ENCODE data around the gene ARPC2. TPM values are rescaled to one million over a fixed set of nuclear protein-coding genes. Genes with fewer than 3 reads are reported as not detected.
"Not testable (repeated sequence)": the region's sequence is repeated elsewhere in the genome, so short reads cannot be mapped to it uniquely, and the experiment has no call there.

The ARPC2 gene
- total RNA-seq, 3 donors from 2014 or later = 262 to 322 (median 313) TPM

- peak; percentile 20 for TF ChIP-seq CTCF (IDR thresholded peaks at IDR 0.05)
- intact Hi-C loops (cut with DNase I, micrococcal nuclease) = no loop called here
- H3K4me3 ChIP-seq = peak within 1 kb of the TSS; percentile 47
- DNase-seq (peak; percentile 100), ATAC-seq (peak; percentile 84)
- peaks cover 60% of the 10 kb centered on the region for H3K4me1 ChIP-seq (ENCODE audit: low read depth)
- H3K9me3 ChIP-seq = no peaks in the 10 kb centered on the region
- peaks cover 18% of the 10 kb centered on the region for H3K36me3 ChIP-seq (ENCODE audit: low read depth)
Observed at GRCh38 chr2:218269900-218270720, 53.1 kb downstream of the ARPC2 start, which contains the start of the genes AAMP and PNKD. Gene AAMP, minus strand, starts transcription at chr2:218270137. Its CDS starts 51 bp downstream, at chr2:218270086. Gene PNKD, plus strand, starts transcription at chr2:218270519. Its CDS starts 17 bp downstream, at chr2:218270536.

- H3K36me3 ChIP-seq (ENCODE audit: low read depth) = peaks cover 20% of the 10 kb centered on the region
- no peak for TF ChIP-seq CTCF (IDR thresholded peaks at IDR 0.05)
- no peaks in the 10 kb centered on the region for H3K9me3 ChIP-seq
- peak overlapping the region; percentile 47 for H3K4me3 ChIP-seq
- DNase-seq (peak in 2 of 3 donors; percentile 56 to 83), ATAC-seq (no peak)
- peaks cover 53% of the 10 kb centered on the region for H3K4me1 ChIP-seq (ENCODE audit: low read depth)
- intact Hi-C loops (cut with DNase I, micrococcal nuclease) = no loop called here
Observed at GRCh38 chr2:218270721-218271486, 53.9 kb downstream of the ARPC2 start.

- DNase-seq = peak in 1 of 3 donors; percentile 74
- H3K4me3 ChIP-seq = no peak overlapping the region
- peaks cover 20% of the 10 kb centered on the region for H3K36me3 ChIP-seq (ENCODE audit: low read depth)
- no peaks in the 10 kb centered on the region for H3K9me3 ChIP-seq
- ATAC-seq = no peak
- H3K4me1 ChIP-seq (ENCODE audit: low read depth) = peaks cover 53% of the 10 kb centered on the region
- intact Hi-C loops (cut with DNase I, micrococcal nuclease) = no loop called here
- no peak for TF ChIP-seq CTCF (IDR thresholded peaks at IDR 0.05)
Observed at GRCh38 chr2:218271487-218271797, 54.5 kb downstream of the ARPC2 start.

GRCh38 chr2:218271865-218272530 lies 55.0 kb downstream of the ARPC2 start:
- H3K4me1 ChIP-seq (ENCODE audit: low read depth) = peaks cover 53% of the 10 kb centered on the region
- intact Hi-C loops (cut with DNase I, micrococcal nuclease) = no loop called here
- H3K4me3 ChIP-seq = no peak overlapping the region
- DNase-seq (peak in 2 of 3 donors; percentile 53 to 56), ATAC-seq (no peak)
- H3K9me3 ChIP-seq = no peaks in the 10 kb centered on the region
- TF ChIP-seq CTCF (IDR thresholded peaks at IDR 0.05) = no peak
- H3K36me3 ChIP-seq (ENCODE audit: low read depth) = peaks cover 20% of the 10 kb centered on the region

- no peaks in the 10 kb centered on the region for H3K9me3 ChIP-seq
- TF ChIP-seq CTCF (IDR thresholded peaks at IDR 0.05) = peak; percentile 85
- peaks cover 20% of the 10 kb centered on the region for H3K36me3 ChIP-seq (ENCODE audit: low read depth)
- H3K4me1 ChIP-seq (ENCODE audit: low read depth) = peaks cover 53% of the 10 kb centered on the region
- peak; percentile 65 for ATAC-seq
- H3K4me3 ChIP-seq = no peak overlapping the region
- DNase-seq = peak; percentile 90 to 95 (median 94)
- intact Hi-C loops (cut with DNase I, micrococcal nuclease) = no loop called here
Observed at GRCh38 chr2:218272531-218273212, 55.7 kb downstream of the ARPC2 start.

GRCh38 chr2:218273214-218273907 lies 56.4 kb downstream of the ARPC2 start:
- H3K9me3 ChIP-seq; intact Hi-C loops (cut with DNase I, micrococcal nuclease); H3K4me3 ChIP-seq; ATAC-seq: not testable (repeated sequence)
- DNase-seq = peak in 1 of 3 donors; percentile 63
- peaks cover 20% of the 10 kb centered on the region for H3K36me3 ChIP-seq (ENCODE audit: low read depth)
- H3K4me1 ChIP-seq (ENCODE audit: low read depth) = peaks cover 48% of the 10 kb centered on the region
